Kasumi-1 (cell line): ENCODE measurements around the gene BCL2.
A peak's percentile ranks its signal among the peaks of the same experiment; 100 is the strongest.

Source experiments
- DNase-seq, 2 experiments: peaks; one replicate each; lab custom pipeline; 2025; lab: John Stamatoyannopoulos, UW

The BCL2 gene

GRCh38 chr18:63084219-63084618 is 235.3 kb downstream of the BCL2 start:
- no peak for DNase-seq

DNA sequence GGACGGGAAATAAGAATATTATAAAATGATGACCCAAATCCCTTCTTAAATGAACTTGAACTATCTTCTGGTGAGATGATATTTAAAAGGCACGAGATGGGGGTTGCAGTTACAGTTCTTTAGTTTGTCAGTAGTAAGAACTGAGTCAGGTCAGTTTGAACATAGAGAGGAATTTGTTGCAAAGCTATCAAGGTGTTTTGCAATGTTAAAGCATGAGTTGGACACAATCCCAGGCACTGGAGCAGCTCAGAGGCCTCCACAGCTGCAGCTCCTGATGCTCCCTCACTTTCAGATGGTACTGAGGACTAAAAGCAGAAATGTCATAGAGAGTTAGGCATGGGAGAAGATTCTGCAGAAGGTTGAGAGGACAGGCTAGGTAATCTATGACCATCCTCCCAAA is 236.0 kb downstream of the BCL2 start:
- no peak for DNase-seq

DNA sequence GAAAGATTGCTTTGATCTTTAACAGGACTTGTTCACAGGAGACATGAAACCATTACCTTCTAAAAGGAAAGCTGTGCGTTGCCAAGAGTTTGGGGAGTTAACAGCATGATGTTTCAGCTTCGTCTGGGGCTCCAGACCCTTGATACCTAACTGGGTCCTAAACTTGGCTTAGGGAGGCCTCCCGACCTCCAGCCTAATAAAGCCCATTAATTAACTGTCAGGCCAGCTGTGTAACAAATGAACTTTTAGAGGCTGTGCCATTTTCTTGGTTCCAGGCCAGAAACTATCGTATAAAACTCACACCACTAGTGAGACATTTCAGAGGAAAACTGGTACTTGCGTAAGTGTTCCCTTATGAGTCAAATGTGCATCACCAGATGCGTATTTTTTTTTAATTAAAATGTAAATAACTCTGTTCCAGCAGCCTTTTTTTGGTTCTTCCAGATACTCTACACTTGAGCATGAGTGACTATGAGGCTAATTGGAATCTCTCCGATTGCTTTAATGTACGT is 236.5 kb downstream of the BCL2 start:
- DNase-seq, result no peak

DNA sequence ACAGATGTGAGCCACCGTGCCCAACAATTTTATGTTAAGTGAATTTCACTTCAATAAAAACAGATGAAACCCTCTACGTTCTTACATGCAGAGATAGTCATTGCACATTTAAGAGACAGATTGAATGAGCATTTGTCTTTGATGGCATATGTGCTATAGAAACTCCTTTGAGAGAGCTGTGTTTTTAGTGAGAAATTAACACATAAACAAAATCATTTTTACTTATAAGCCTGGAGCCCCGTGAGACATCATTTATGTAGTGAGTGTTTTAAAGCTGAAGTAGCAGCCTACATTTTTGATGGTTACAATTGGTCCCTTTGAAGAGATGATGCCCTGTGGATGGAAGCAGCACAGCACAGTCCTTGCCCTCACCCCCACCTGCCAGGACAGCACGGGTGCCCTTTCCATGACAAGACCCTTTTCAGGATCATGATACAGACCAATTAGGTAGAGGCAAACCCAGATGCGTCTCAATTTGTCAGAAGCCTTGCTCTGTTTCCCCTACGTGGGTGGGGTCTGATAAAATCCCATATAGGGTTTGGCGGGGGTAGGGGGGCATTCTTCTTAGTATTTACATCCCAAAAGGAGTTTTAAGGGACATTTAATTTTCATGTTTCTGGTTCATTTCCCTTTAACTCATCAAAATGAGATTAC is 237.1 kb downstream of the BCL2 start:
- DNase-seq, result no peak

DNA sequence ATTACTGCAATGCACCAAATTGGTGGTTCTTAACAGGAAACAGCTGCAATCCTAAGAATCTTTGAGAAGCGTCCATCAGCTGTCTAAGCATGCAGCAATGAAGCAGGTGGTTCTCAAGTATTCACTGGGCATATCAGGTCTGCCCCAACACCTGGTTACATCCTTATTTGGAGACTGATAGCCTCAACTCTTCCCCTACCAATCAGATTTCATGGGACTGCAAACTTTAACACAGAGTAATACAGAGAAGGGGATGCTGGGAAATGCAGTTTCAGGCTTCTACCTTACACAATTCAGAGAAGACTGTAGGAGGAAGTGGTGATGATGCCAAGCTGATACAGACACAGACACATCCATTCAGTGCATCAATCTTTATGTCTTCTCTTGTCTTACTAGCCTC is 240.5 kb downstream of the BCL2 start:
- DNase-seq, result peak; percentile 39 to 63

DNA sequence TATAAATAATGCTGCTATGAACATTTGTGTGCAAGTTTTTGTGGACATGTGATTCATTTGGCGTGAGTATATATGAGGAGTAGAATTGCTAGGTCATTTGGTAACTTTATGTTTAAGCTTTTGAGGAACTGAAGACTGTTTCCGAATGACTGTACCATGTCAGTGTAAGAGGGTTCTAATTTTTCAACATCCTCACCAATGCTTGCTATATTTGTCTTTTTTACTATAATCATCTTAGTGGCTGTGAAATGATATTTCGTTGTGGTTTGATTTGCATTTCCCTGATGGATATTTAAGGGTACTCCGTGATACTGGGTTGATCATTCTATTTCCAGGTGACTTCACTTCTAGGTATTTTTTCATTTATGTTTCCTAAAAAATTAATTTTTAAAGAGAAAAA is 241.1 kb downstream of the BCL2 start:
- DNase-seq, result no peak

DNA sequence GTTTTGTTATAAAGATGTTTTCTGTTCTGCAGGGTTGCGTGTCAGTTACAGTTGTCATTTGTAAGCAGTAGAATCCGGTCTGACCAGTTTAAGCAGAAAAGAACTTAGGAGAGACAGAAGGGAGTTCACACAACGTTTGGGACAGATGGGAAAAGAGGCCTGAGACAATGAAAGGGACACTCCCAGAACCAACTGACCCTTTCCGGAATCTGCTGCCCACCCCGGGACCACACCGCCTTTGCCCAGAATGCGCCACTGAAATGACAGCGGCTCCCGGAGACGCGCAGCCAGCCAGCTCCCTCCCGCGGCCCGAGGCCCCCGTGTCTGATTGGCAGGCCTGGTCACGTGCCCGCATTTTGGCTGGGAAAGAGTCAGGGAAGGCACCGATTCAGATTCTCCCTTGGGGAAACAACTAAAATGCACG is 244.6 kb downstream of the BCL2 start:
- DNase-seq, result peak; percentile 84 to 88

DNA sequence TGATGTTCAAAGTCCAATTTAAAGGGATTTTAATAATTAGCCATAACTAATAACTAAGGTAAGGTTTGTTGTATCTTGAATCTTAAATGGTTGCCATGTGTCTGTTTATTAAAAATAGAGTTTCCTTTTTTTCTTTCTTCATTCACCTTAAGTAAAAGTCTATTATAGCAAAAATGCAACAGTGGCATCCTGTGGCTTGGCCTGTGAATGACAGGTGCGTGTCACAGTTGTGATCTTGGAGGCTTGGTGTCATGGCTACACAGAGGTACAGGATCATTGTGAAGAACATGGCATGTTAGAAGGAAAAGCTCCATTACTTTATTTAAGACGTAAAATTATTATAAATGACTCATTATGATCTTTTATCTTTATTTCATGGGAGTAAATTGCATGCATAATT is 246.1 kb downstream of the BCL2 start:
- peak; percentile 21 to 39 for DNase-seq
